Urothelium cell line (cell line): ENCODE measurements around the gene RSPO4.
A peak's percentile ranks its signal among the peaks of the same experiment; 100 is the strongest.
"Not testable (repeated sequence)": the region's sequence is repeated elsewhere in the genome, so short reads cannot be mapped to it uniquely, and the experiment has no call there.

Source experiments
- DNase-seq: peaks from one replicate; pipeline ENCODE4 v3.0.0; 2011; ENCODE audit warnings: low spot score, mixed read lengths
- FAIRE-seq: peaks from 2 replicates; lab custom pipeline; 2011; peaks lifted over from hg19 to GRCh38; lab: Jason Lieb, UNC

RSPO4 gene

GRCh38 chr20:1005452-1006027 lies 3.4 kb upstream of the RSPO4 start:
- DNase-seq (peak; percentile 70), FAIRE-seq (peak; percentile 74)

DNA sequence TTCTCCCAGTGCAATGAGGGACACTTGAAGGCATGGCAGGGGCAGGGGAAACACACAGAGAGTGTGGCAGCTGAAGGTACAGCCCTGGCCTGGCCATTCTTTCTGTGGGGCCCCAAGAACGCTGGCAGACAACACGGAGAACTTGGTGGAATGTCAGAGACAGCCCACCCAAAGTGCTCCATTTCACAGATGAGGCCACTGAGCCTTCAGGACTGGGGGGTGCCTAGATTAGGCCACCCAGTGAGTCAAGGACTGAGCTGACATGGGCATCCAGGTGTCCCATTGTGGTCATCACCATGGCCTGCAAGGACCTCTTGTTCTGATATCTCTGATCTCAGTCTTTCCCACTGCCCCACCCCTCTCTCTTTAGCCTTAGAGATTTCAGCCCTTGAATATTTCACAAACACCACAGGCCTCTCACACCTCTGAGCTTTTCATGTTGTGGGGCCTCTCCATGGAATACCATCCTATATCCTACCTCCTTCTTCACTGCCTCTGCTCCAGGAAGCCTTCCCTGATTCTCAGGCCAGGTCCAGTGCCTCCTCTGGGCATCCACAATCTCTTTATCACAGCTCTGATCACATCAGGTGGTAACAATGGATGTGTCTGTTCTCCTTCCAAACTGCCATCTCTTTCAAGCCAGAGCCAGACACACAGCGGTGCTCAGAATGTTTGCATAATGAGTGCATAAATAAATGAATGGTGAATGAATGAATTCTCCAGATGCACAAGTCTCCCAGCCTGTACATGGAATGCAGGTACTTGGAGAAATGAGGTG lies 2.0 kb upstream of the RSPO4 start:
- FAIRE-seq (no peak), DNase-seq (no peak)

GRCh38 chr20:1002682-1003561 lies 811 bp upstream of the RSPO4 start:
- DNase-seq = no peak
- no peak for FAIRE-seq

- DNase-seq = no peak
- no peak for FAIRE-seq
Measured at GRCh38 chr20:1001116-1001515, 995 bp downstream of the RSPO4 start.

DNA sequence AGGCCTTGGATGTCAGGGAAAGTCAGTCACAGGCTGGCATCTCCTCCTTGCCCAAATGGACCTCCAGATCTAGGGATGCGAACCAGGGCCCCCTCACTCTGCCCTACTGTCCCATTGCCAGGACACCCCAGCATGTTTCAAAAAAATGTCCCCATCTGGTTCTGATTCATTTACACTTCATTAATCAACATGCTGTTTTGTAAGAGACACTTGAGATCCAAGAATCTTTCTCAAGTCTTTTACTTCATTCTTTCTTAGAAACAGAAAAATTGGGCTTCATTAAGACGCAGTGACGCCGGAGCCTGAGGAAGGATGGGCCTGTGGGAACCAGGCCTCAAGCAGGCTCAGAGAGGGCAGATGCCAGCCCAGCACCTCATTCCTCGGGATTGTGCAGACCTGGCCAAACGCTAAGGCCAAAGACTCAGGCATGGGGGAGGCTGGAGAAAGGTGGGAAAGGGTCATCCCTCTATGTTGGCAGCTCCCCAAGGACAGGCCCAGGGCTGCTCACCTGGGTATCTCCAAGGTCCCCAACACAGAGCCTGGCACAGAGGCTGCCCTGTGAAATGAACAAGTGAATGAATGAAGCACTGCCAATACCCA lies 3.8 kb downstream of the RSPO4 start:
- DNase-seq = no peak
- no peak for FAIRE-seq

- no peak for DNase-seq
- FAIRE-seq = no peak
Measured at GRCh38 chr20:997486-997885, 4.6 kb downstream of the RSPO4 start.

DNA sequence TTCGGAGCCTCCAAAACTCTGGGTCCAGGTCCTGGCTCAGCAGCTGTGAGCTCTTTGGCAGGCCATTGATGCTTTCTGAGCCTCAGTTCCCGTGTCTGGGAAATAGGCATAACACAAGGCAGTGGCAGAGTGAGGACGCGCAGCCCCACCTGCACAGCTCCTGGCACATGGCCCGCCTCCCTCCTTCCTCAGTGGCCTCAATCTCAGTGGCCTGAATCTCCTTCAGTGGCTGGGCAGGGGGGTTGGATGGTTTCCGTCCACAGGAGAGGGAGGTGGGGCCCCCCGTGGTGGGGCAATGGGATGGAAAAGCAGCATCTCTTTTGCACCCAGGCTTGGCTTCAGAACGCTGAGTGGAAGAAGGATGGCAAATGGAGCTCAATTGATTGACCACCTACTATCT lies 5.1 kb downstream of the RSPO4 start:
- DNase-seq (no peak), FAIRE-seq (no peak)

GRCh38 chr20:995170-995569 lies 6.9 kb downstream of the RSPO4 start:
- FAIRE-seq (no peak), DNase-seq (no peak)

DNA sequence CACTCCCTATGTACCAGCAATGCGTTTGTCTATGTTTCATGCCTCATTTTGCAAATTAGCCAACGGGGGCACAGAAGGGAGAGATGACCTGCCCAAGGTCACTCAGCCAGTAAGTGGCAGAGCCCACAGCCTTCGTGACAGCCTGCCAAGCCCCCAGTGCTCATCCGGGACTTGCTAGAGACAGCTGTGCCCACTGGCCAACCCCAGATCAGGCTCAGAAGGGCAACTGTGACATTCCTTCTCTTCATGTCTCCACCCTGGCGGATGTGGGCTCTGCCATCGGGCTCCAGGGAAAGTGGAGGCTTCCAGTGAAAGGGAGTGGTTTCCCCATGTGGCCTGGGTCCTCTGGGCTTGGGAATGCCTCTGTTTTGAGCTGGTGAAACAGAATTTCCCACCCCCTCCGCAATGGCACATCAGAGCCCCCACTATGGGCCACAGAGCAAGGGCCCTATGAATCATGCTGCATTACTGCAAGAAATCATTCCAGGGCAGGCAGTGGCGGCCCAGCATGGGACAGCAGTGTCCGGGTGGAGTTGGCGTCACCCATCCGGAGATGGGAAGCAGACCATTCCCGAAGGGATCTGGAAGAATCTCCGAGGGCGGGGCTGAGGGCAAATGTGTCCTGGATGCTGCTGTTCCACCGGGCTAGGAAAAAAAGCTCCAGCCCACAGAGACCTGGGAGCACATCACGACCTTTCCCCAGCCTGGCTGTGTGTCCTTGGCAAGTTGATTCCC lies 9.1 kb downstream of the RSPO4 start:
- no peak for DNase-seq
- FAIRE-seq = peak; percentile 35

- no peak for FAIRE-seq
Measured at GRCh38 chr20:991850-992249, 10.3 kb downstream of the RSPO4 start.

DNA sequence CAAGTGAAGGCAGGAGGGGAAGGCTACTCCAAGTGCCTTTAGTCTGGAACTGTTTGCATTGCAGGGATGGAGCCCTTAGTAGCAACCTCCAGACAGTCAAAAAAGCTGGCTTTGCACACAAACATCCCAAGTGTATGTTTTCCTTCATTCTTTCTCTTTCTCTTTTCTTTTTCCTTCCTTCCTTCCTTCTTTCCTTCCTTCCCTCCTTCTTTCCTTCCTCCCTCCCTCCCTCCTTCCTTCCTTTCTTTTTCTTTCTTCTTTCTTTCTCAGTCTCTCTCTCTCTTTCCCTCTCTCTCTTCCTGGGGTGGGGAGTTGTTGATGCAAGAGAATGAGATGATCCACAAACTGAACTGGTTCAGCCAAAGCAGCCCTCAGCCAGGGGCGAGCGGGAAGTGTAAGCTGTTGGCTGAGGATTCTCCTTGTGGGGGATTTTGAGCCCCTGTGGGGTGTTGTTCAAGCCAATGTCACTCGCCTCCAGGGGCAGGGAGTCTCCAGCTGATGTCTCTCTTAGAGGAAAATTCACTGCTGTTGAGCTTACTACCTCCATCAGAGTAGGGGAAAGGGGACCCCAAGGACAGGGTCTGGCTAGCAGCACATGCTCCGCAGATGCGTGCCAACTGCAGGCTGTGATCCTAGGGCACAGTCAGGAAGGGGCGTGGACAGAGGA lies 11.7 kb downstream of the RSPO4 start:
- no peak for DNase-seq
- no peak for FAIRE-seq

More at GRCh38 chr20:991850-992249, 10.3 kb downstream of the RSPO4 start:
- no peak for DNase-seq

- DNase-seq (no peak), FAIRE-seq (no peak)
Measured at GRCh38 chr20:988272-988671, 13.8 kb downstream of the RSPO4 start.

DNA sequence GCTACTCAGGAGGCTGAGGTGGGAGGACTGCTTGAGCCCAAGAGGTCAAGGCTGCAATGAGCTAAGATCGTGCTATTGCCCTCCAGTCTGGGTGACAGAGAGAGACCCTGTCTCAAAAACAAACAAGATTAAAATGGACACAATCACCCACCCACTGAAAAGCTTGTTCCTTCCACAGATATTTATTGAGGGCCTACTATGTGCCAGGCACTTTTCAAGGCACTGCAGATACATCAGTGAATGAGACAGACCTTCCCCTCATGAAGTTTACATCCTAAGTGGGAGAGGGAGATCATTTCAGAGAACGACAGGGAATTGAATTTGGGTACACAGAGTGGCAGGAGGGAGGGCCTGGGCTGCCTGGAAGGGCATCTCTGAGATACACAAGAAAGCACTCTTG lies 14.4 kb downstream of the RSPO4 start:
- FAIRE-seq (no peak), DNase-seq (no peak)

DNA sequence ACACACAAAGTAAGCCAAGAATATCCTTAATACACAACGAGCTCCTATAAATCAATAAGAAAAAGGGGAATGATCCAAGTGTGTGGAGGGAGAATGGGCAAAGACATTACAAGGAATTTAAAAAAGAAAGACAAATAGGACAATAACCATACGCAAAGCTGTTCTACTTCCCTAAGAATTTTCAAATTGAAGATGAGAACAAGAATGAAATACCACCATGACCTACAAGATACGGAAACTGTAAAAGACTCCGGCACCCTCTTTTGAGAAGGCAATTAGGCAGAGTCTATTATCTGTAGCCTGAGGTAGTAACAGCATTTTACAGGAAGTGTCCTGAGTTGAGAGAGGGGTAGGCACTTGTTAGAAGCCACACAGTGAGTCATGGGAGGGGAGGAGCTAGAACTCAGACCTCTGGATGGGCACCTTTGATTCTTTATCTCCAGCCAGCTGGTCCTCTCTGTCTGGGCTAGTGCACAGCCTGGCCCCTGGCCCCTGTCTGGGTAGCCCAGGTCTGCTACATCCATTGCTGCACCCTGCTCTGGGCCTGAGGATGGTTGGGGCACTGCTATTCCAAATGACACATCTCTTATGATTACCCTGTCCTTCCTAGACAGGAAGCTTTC lies 15.3 kb downstream of the RSPO4 start:
- FAIRE-seq = no peak
- peak; percentile 31 for DNase-seq

GRCh38 chr20:984994-985393 lies 17.1 kb downstream of the RSPO4 start:
- peak; percentile 70 for FAIRE-seq
- DNase-seq = not testable (repeated sequence)

- no peak for FAIRE-seq
- no peak for DNase-seq
Measured at GRCh38 chr20:982754-983153, 19.4 kb downstream of the RSPO4 start.

- DNase-seq (no peak), FAIRE-seq (no peak)
Measured at GRCh38 chr20:977021-977420, 25.1 kb downstream of the RSPO4 start.

DNA sequence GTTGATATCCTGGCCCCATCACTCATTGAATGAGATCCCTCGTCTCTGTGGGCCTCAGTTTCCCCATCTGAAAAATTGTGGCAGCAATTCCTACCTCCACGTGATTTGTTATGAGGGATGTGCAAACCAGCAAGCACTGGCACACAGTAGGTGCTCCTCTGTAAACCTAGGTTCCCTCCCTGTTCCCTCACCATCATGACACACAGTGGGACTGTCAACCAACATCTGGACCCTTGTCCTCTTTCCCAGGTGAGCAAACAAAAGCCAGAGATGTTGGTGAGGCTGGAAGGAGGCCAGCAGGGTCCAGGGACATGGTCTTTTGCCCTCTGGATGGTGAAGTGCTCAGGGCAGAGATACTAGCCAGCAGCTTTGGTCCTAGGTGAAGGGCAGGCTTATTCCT lies 26.1 kb downstream of the RSPO4 start:
- FAIRE-seq (no peak), DNase-seq (no peak)

- peak; percentile 71 for DNase-seq
- no peak for FAIRE-seq
Measured at GRCh38 chr20:973785-974194, 28.3 kb downstream of the RSPO4 start.

- no peak for DNase-seq
- no peak for FAIRE-seq
Measured at GRCh38 chr20:972256-972655, 29.9 kb downstream of the RSPO4 start.
